Measurements from ENCODE around the gene DAP. TPM values are rescaled to one million over a fixed set of nuclear protein-coding genes. Genes with fewer than 3 reads are reported as not detected.

DAP gene
- total RNA-seq, 1 experiment from 2014 or later = 47.2 TPM

DNA sequence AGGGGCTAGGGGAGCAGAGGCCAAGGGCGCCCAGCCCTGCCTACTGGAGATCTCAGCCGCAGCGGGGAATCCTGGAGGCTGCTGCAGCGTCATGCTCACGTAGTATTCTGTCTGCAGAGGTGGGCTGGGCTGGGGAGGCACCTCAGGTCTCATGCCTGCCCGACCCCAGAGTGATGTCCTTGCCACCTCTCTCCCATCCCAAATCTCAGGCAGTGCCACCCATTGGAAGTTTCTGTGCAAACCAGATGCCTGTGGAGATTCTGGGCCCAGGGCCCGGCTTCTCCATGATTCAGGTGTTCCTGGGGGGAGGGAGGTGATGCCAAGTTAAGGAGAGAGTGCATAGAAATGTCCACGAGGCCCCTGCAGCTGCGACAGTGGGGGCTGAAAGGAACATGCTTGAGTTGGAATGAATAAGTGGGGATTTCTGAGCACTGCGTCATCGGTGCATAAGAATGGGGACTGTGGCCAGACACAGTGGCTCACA, 125.1 kb downstream of the DAP start:
- Histone ChIP-seq H3T11ph (ENCODE audit: low read length) (no peak overlapping the region), H3K14ac (ENCODE audit: insufficient read depth, low read length) (no peak overlapping the region), H3K56ac (ENCODE audit: insufficient read length, low read depth, low read length) (no peak overlapping the region), H2BK20ac (ENCODE audit: low read depth, low read length, poor library complexity, severe bottlenecking) (no peak overlapping the region), H2AFZ (ENCODE audit: low read length) (no peak overlapping the region), H2AK5ac (ENCODE audit: insufficient read length, low read length) (no peak overlapping the region), H3K79me2 (ENCODE audit: insufficient read depth, low read length) (peaks cover 5% of the 10 kb centered on the region; the same call in 1 of the 2 replicates), H3K9ac (ENCODE audit: extremely low read depth, insufficient read length, low read length) (no peak overlapping the region), H3K27me3 (ENCODE audit: insufficient read depth, low read length) (no peaks in the 10 kb centered on the region), H3K23ac (ENCODE audit: insufficient read length, low read depth, low read length) (no peak overlapping the region), H2BK15ac (ENCODE audit: low read depth, low read length) (no peak overlapping the region), H4K91ac (ENCODE audit: insufficient read length, low read depth, low read length) (no peak overlapping the region), H4K8ac (replicated peaks; ENCODE audit: insufficient read length, low read depth, low read length) (no peak overlapping the region), H2BK5ac (ENCODE audit: insufficient read length, low read length) (no peak overlapping the region), H4K20me1 (ENCODE audit: control insufficient read depth, insufficient read depth, insufficient read length) (no peaks in the 10 kb centered on the region), H3K27ac (ENCODE audit: insufficient read length, low read depth, low read length) (no peak overlapping the region), H3K4ac (ENCODE audit: low read depth, low read length) (no peak overlapping the region), H3K23me2 (ENCODE audit: insufficient read length, low read depth, low read length, poor library complexity, severe bottlenecking) (peaks cover 5% of the 10 kb centered on the region), H3K9me3 (ENCODE audit: control insufficient read depth, low read depth, low read length) (no peaks in the 10 kb centered on the region), H3K4me1 (ENCODE audit: insufficient read depth, low read length) (peaks cover 18% of the 10 kb centered on the region; the same call in 1 of the 2 replicates), H3K4me2 (ENCODE audit: insufficient read depth, insufficient read length, low read length) (no peak overlapping the region), H3K79me1 (ENCODE audit: insufficient read depth, low read depth, low read length, poor library complexity, severe bottlenecking) (no peaks in the 10 kb centered on the region), H2BK120ac (ENCODE audit: low read depth, low read length, poor library complexity, severe bottlenecking) (no peak overlapping the region), H2BK12ac (ENCODE audit: insufficient read length, low read depth, low read length) (no peak overlapping the region), H3K18ac (ENCODE audit: insufficient read length, low read depth, low read length) (no peak overlapping the region), H4K5ac (ENCODE audit: insufficient read length, low read depth, low read length) (no peak overlapping the region)
- peaks cover 0 to 5% (median 4%) of the 10 kb centered on the region in 3 experiments; a peak in 3 of 7 replicates for H3K36me3 Mint-ChIP-seq (ENCODE audit: insufficient read depth in 1 of 3, low read depth in 3 of 3)
- WGBS (ENCODE audit: extremely low coverage, insufficient read length, low lambda C conversion rate) = no CpG with 5 or more reads among the region's 11 CpGs
- DNase-seq = no peak
- peaks cover 3 to 5% of the 10 kb centered on the region in 2 experiments; a peak in 3 of 5 replicates for H3K9me3 Mint-ChIP-seq
- TF ChIP-seq, protein P1, sequence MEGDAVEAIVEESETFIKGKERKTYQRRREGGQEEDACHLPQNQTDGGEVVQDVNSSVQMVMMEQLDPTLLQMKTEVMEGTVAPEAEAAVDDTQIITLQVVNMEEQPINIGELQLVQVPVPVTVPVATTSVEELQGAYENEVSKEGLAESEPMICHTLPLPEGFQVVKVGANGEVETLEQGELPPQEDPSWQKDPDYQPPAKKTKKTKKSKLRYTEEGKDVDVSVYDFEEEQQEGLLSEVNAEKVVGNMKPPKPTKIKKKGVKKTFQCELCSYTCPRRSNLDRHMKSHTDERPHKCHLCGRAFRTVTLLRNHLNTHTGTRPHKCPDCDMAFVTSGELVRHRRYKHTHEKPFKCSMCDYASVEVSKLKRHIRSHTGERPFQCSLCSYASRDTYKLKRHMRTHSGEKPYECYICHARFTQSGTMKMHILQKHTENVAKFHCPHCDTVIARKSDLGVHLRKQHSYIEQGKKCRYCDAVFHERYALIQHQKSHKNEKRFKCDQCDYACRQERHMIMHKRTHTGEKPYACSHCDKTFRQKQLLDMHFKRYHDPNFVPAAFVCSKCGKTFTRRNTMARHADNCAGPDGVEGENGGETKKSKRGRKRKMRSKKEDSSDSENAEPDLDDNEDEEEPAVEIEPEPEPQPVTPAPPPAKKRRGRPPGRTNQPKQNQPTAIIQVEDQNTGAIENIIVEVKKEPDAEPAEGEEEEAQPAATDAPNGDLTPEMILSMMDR (conservative IDR thresholded peaks at IDR 0.05) = no peak
- peaks cover 59 to 61% of the 10 kb centered on the region in 2 experiments for H3K4me1 Mint-ChIP-seq
- peaks cover 13% of the 10 kb centered on the region for H3K27me3 Mint-ChIP-seq (ENCODE audit: low read depth)
- peak overlapping the region; percentile 33 to 51 (median 38); a peak in 2 of 7 replicates for H3K27ac Mint-ChIP-seq
- H3K4me3 Mint-ChIP-seq = peak overlapping the region in 1 of 2 experiments; percentile 12; a peak in 2 of 5 replicates

Data from H9 (cell line).